Measurements from ENCODE around the gene ZNF134.

The ZNF134 gene

GRCh38 chr19:57641715-57642234, 27.7 kb downstream of the ZNF134 start:
- no peak for DNase-seq

- no peak for DNase-seq
These were observed 28.5 kb downstream of the ZNF134 start for GRCh38 chr19:57642396-57643046.

GRCh38 chr19:57643734-57644133, 29.7 kb downstream of the ZNF134 start:
- DNase-seq: no peak

GRCh38 chr19:57648331-57649003, 34.4 kb downstream of the ZNF134 start:
- no peak for DNase-seq

GRCh38 chr19:57651654-57651996, 37.6 kb downstream of the ZNF134 start:
- DNase-seq: no peak

- DNase-seq: no peak
These were observed 39.6 kb downstream of the ZNF134 start for GRCh38 chr19:57653689-57654088.

GRCh38 chr19:57655443-57655842, 41.4 kb downstream of the ZNF134 start:
- no peak for DNase-seq

- no peak for DNase-seq
These were observed 42.3 kb downstream of the ZNF134 start for GRCh38 chr19:57656346-57656745.

- peak; percentile 72 for DNase-seq
These were observed 50.5 kb downstream of the ZNF134 start for GRCh38 chr19:57664269-57665127.

GRCh38 chr19:57665261-57665806, 51.3 kb downstream of the ZNF134 start:
- DNase-seq: no peak

- DNase-seq: no peak
These were observed 53.2 kb downstream of the ZNF134 start for GRCh38 chr19:57667228-57667627.

GRCh38 chr19:57668635-57669034, 54.6 kb downstream of the ZNF134 start, which contains the start of gene ZSCAN4:
Gene ZSCAN4 (plus strand): TSS chr19:57668935. CDS start chr19:57676146, 7,211 bp downstream.
- no peak for DNase-seq

GRCh38 chr19:57671124-57671895, 57.3 kb downstream of the ZNF134 start:
- DNase-seq: no peak

GRCh38 chr19:57672466-57672865, 58.4 kb downstream of the ZNF134 start:
- DNase-seq: no peak

All from femur (tissue), 1 donor.